ENCODE data around the gene PPP1R14C. TPM values are rescaled to one million over a fixed set of nuclear protein-coding genes. Genes with fewer than 3 reads are reported as not detected.

PPP1R14C gene
- total and polyA plus RNA-seq, 2 experiments from 2014 or later = 1.1 to 1.4 TPM

DNA sequence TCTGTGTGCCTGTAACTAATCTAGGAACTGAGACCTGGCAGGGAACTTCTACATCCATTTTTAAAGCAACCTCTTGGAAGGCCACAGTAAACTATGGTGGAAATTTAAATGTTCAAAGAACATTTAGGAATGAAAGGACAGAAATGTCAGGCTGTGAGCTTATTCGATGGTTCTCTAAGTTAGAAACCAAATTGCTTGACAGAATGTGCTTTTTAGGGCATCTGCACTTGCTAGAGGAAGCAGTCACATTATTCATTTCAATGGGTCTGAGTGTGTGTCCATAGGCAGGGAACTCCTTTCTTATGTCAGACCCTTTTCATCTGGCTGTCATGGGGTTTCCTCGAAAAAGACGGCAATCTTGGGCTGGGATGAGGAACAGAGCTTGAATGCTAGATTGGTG is 84.4 kb downstream of the PPP1R14C start:
- TF ChIP-seq POLR2AphosphoS5 (IDR thresholded peaks at IDR 0.05; ENCODE audit: low read depth) = peak; percentile 38; the same call in 1 of the 2 replicates
- no peak for TF ChIP-seq NANOG (IDR thresholded peaks at IDR 0.05; ENCODE audit: borderline replicate concordance)
- no peak overlapping the region for H3K27ac Mint-ChIP-seq
- Histone ChIP-seq H3K9me2 (ENCODE audit: insufficient read depth) (0 out of 2 replicates have a peak, but pooled peaks cover 6% of the 10 kb centered on the region), H3K27me3 (ENCODE audit: insufficient read depth) (peaks cover 20% of the 10 kb centered on the region), H3K4me3 (no peak overlapping the region), H4K20me1 (replicated peaks; ENCODE audit: insufficient read depth) (no peaks in the 10 kb centered on the region), H3K27ac (ENCODE audit: low read depth) (no peak overlapping the region), H2AFZ (no peak overlapping the region), H3K79me2 (replicated peaks; ENCODE audit: insufficient read depth) (no peaks in the 10 kb centered on the region), H3K36me3 (ENCODE audit: insufficient read depth) (no peaks in the 10 kb centered on the region), H3K4me2 (peak overlapping the region; percentile 30; the same call in 1 of the 2 replicates), H3K4me1 (ENCODE audit: insufficient read depth) (peaks cover 43% of the 10 kb centered on the region), H3F3A (replicated peaks; ENCODE audit: low read depth) (no peaks in the 10 kb centered on the region)
- peaks cover 11% of the 10 kb centered on the region for H3K27me3 Mint-ChIP-seq (ENCODE audit: insufficient read depth, low read depth, poor library complexity)
- no peak overlapping the region for H3K4me3 Mint-ChIP-seq
- DNase-seq (ENCODE audit: low spot score) = peak; percentile 38
- no peaks in the 10 kb centered on the region for H3K36me3 Mint-ChIP-seq (ENCODE audit: low read depth)
- peak; percentile 43; the same call in 2 of the 3 replicates for ATAC-seq
- H3K9me3 Mint-ChIP-seq = no peaks in the 10 kb centered on the region
- H3K4me1 Mint-ChIP-seq = peaks cover 44% of the 10 kb centered on the region

DNA sequence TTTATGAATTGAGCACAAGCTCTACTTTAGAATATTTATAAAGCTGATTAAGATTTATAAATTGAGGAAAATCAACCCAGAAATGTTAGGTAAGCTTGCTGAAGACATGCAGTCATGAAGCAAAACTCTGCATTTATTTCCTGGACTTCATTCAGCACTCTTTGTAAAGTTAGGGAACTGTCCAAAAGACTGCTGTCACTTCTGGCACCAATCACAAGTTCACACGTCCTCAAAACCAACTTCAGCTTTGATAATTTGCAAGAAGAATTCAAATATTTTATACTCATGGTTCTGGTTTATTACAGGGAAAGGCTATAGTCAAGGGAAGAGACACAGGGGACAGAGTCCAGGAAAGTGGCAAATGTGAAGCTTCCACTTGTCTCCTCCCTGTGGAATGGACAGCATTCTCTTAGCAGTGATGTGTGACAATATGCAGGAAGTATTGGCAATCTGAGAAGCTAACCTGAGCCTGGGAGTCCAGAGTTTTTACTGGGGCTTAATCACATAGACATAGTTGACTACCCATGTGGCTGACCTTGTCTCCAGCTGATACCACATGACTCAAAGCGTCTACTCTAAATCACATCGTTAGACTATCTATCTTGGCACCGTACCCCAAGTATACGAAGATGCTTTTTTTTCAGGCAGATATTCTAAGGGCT is 85.4 kb downstream of the PPP1R14C start:
- Histone ChIP-seq H3F3A (replicated peaks; ENCODE audit: low read depth) (no peaks in the 10 kb centered on the region), H2AFZ (no peak overlapping the region)
- no peak overlapping the region for H3K27ac Mint-ChIP-seq

More for the DNA sequence above, 85.4 kb downstream of the PPP1R14C start:
- Histone ChIP-seq H3K4me1 (ENCODE audit: insufficient read depth) (peaks cover 43% of the 10 kb centered on the region), H3K27me3 (ENCODE audit: insufficient read depth) (peaks cover 20% of the 10 kb centered on the region), H3K27ac (ENCODE audit: low read depth) (no peak overlapping the region), H3K79me2 (replicated peaks; ENCODE audit: insufficient read depth) (no peaks in the 10 kb centered on the region), H3K9me2 (ENCODE audit: insufficient read depth) (0 out of 2 replicates have a peak, but pooled peaks cover 7% of the 10 kb centered on the region), H3K4me3 (no peak overlapping the region), H4K20me1 (replicated peaks; ENCODE audit: insufficient read depth) (no peaks in the 10 kb centered on the region), H3K36me3 (ENCODE audit: insufficient read depth) (no peaks in the 10 kb centered on the region), H3K4me2 (no peak overlapping the region)
- Mint-ChIP-seq H3K4me1 (peaks cover 44% of the 10 kb centered on the region), H3K9me3 (no peaks in the 10 kb centered on the region), H3K36me3 (ENCODE audit: low read depth) (no peaks in the 10 kb centered on the region), H3K4me3 (no peak overlapping the region), H3K27me3 (ENCODE audit: insufficient read depth, low read depth, poor library complexity) (peaks cover 14% of the 10 kb centered on the region)
- ATAC-seq = no peak
- no peak for DNase-seq (ENCODE audit: low spot score)
- TF ChIP-seq, protein P1, sequence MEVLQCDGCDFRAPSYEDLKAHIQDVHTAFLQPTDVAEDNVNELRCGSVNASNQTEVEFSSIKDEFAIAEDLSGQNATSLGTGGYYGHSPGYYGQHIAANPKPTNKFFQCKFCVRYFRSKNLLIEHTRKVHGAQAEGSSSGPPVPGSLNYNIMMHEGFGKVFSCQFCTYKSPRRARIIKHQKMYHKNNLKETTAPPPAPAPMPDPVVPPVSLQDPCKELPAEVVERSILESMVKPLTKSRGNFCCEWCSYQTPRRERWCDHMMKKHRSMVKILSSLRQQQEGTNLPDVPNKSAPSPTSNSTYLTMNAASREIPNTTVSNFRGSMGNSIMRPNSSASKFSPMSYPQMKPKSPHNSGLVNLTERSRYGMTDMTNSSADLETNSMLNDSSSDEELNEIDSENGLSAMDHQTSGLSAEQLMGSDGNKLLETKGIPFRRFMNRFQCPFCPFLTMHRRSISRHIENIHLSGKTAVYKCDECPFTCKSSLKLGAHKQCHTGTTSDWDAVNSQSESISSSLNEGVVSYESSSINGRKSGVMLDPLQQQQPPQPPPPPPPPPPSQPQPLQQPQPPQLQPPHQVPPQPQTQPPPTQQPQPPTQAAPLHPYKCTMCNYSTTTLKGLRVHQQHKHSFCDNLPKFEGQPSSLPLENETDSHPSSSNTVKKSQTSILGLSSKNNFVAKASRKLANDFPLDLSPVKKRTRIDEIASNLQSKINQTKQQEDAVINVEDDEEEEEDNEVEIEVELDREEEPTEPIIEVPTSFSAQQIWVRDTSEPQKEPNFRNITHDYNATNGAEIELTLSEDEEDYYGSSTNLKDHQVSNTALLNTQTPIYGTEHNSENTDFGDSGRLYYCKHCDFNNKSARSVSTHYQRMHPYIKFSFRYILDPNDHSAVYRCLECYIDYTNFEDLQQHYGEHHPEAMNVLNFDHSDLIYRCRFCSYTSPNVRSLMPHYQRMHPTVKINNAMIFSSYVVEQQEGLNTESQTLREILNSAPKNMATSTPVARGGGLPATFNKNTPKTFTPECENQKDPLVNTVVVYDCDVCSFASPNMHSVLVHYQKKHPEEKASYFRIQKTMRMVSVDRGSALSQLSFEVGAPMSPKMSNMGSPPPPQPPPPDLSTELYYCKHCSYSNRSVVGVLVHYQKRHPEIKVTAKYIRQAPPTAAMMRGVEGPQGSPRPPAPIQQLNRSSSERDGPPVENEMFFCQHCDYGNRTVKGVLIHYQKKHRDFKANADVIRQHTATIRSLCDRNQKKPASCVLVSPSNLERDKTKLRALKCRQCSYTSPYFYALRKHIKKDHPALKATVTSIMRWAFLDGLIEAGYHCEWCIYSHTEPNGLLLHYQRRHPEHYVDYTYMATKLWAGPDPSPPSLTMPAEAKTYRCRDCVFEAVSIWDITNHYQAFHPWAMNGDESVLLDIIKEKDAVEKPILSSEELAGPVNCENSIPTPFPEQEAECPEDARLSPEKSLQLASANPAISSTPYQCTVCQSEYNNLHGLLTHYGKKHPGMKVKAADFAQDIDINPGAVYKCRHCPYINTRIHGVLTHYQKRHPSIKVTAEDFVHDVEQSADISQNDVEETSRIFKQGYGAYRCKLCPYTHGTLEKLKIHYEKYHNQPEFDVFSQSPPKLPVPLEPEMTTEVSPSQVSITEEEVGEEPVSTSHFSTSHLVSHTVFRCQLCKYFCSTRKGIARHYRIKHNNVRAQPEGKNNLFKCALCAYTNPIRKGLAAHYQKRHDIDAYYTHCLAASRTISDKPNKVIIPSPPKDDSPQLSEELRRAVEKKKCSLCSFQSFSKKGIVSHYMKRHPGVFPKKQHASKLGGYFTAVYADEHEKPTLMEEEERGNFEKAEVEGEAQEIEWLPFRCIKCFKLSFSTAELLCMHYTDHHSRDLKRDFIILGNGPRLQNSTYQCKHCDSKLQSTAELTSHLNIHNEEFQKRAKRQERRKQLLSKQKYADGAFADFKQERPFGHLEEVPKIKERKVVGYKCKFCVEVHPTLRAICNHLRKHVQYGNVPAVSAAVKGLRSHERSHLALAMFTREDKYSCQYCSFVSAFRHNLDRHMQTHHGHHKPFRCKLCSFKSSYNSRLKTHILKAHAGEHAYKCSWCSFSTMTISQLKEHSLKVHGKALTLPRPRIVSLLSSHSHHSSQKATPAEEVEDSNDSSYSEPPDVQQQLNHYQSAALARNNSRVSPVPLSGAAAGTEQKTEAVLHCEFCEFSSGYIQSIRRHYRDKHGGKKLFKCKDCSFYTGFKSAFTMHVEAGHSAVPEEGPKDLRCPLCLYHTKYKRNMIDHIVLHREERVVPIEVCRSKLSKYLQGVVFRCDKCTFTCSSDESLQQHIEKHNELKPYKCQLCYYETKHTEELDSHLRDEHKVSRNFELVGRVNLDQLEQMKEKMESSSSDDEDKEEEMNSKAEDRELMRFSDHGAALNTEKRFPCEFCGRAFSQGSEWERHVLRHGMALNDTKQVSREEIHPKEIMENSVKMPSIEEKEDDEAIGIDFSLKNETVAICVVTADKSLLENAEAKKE (CRISPR knock-in tag; IDR thresholded peaks at IDR 0.05) = no peak
- TF ChIP-seq ZNF114 (CRISPR knock-in tag; IDR thresholded peaks at IDR 0.05) = no peak
- TF ChIP-seq, protein P2, sequence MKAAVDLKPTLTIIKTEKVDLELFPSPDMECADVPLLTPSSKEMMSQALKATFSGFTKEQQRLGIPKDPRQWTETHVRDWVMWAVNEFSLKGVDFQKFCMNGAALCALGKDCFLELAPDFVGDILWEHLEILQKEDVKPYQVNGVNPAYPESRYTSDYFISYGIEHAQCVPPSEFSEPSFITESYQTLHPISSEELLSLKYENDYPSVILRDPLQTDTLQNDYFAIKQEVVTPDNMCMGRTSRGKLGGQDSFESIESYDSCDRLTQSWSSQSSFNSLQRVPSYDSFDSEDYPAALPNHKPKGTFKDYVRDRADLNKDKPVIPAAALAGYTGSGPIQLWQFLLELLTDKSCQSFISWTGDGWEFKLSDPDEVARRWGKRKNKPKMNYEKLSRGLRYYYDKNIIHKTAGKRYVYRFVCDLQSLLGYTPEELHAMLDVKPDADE (IDR thresholded peaks at IDR 0.05) = no peak
